Neural crest cell (in vitro differentiated cells): ENCODE results near the gene WASF1. TPM values are rescaled to one million over a fixed set of nuclear protein-coding genes. Genes with fewer than 3 reads are reported as not detected.

Source experiments
- DNase-seq: peaks from one replicate; pipeline ENCODE4 v3.0.0; 2021; ENCODE audit warnings: low read depth, mixed read lengths, low spot score
- H3K27ac Mint-ChIP-seq: one replicate; pipeline ENCODE4 v1.8.0; 2021; ENCODE audit warnings: mild to moderate bottlenecking, mixed read lengths; ENCODE audit not compliant: unreplicated experiment
- H3K27me3 Mint-ChIP-seq: 2 replicates; pipeline ENCODE4 v1.8.0; 2021; ENCODE audit warnings: low read depth, mild to moderate bottlenecking, mixed read lengths
- H3K36me3 Mint-ChIP-seq: 2 replicates; pipeline ENCODE4 v1.8.0; 2021; ENCODE audit warnings: low read depth, mild to moderate bottlenecking, mixed read lengths
- H3K4me1 Mint-ChIP-seq: 2 replicates; pipeline ENCODE4 v1.8.0; 2021; ENCODE audit warnings: mixed read lengths
- H3K4me3 Mint-ChIP-seq: one replicate; pipeline ENCODE4 v1.8.0; 2021; ENCODE audit warnings: mild to moderate bottlenecking, mixed read lengths
- H3K9me3 Mint-ChIP-seq: 2 replicates; pipeline ENCODE4 v1.8.0; 2021; ENCODE audit warnings: mixed read lengths
- total RNA-seq: library from RNA; stranded (reverse); gene quantifications from 2 replicates; pipeline ENCODE4 v1.2.1, GENCODE V29; 2021
- TF ChIP-seq, protein P1 (sequence below): fragments of 200-600 bp; sonication (generic); conservative IDR thresholded peaks from 2 replicates; pipeline ENCODE4 v1.5.0; 2021; ENCODE audit warnings: antibody characterized with exemption, mild to moderate bottlenecking

WASF1 gene
- total RNA-seq, 1 donor from 2014 or later = 48.9 TPM

DNA sequence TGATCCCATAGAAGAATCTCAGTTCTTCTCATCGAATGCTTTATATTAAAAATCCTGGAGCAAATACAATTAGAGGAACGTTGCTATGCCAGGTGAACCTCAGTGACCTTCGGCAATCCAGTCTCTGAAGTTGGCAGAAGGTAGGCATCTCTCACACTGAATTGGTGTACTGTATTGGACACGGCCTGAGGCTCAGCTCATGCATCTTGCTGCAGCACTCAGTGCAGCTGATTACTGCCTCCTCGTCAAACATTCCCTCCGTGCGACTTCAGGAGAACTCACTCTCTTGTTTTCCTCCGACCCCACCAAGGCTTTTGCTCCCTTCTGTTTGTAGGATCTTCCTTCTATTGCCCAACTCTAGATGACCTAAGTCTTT is 110.9 kb downstream of the WASF1 start:
- H3K4me3 Mint-ChIP-seq = no peak overlapping the region
- peaks cover 19% of the 10 kb centered on the region for H3K4me1 Mint-ChIP-seq
- no peaks in the 10 kb centered on the region for H3K9me3 Mint-ChIP-seq
- DNase-seq = no peak
- H3K27ac Mint-ChIP-seq = no peak overlapping the region
- H3K27me3 Mint-ChIP-seq = no peaks in the 10 kb centered on the region
- H3K36me3 Mint-ChIP-seq = no peaks in the 10 kb centered on the region
- TF ChIP-seq, protein P1, sequence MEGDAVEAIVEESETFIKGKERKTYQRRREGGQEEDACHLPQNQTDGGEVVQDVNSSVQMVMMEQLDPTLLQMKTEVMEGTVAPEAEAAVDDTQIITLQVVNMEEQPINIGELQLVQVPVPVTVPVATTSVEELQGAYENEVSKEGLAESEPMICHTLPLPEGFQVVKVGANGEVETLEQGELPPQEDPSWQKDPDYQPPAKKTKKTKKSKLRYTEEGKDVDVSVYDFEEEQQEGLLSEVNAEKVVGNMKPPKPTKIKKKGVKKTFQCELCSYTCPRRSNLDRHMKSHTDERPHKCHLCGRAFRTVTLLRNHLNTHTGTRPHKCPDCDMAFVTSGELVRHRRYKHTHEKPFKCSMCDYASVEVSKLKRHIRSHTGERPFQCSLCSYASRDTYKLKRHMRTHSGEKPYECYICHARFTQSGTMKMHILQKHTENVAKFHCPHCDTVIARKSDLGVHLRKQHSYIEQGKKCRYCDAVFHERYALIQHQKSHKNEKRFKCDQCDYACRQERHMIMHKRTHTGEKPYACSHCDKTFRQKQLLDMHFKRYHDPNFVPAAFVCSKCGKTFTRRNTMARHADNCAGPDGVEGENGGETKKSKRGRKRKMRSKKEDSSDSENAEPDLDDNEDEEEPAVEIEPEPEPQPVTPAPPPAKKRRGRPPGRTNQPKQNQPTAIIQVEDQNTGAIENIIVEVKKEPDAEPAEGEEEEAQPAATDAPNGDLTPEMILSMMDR = no peak

DNA sequence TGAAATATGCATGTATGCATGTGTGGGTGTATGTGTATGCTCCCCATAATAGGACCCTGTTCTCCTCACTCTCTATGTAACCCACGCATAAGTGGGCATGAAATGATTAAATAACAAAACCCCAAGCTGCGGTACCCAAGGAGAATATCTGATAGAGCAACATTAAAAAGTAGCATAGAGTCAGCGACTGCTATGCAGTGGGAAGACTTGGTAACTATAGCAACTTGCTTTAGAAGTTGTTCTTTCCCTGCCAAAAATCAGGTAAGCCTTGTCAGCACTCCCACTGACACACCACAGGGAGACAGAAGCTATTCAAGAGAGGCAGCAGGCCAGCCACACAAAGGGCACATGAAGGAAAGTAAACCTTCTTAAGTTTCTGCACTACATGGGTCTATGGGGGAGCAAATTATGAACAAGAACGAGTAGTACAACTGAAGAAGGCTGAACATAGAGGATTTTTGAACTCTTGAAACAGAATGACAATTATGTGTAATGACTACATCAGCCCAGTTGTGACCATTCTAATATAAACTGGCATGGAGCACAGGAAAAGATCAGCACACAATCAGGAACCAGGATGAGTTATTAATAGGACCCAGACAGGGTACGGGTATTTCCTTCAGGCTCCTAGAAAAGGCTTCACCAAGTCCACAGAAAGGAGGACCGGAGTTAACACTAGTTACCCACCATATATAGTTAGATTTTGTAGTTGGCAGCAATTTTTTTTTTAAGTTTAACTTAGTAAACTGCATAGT is 111.5 kb downstream of the WASF1 start:
- Mint-ChIP-seq H3K4me3 (no peak overlapping the region), H3K4me1 (peaks cover 20% of the 10 kb centered on the region), H3K36me3 (no peaks in the 10 kb centered on the region), H3K27me3 (no peaks in the 10 kb centered on the region), H3K9me3 (no peaks in the 10 kb centered on the region), H3K27ac (no peak overlapping the region)
- no peak for DNase-seq
- TF ChIP-seq, protein P1 = no peak

DNA sequence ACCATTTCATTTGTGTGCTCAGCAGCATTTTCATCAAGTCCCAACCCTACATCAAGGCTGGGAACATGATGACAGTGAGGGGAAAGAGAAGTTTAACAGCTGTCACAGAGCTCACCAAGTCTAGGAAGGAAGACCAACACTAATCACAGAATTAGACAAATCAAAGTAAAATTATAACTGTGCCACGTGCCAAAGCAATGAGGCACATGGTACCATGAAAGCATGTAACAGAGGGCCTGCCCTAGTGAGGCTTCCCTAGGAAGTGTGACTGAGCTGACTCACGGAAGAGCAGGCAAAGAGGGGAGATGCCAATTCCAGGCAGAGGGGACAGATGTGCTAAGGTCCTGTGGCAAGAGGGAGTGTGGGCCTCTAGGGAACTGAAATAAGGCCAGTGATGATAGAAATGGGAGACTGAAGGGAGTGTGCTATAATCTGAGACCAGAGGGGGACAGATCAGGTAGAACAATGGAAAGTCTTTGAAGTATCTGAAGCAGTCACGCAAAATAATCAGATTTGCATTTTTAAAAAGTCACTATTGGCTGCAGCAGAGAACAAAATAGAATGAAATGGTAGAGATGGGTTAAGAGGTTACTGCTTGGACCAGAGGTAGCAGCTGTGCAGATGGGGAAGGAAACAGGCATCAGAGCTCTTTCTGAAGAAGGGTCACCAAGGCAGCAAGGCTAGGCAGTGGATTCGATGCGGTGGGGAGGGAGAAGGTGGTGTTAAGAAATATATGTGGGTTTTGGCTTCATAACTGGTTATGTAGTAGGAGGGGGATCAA is 114.5 kb downstream of the WASF1 start:
- Mint-ChIP-seq H3K9me3 (no peaks in the 10 kb centered on the region), H3K27me3 (peaks cover 8% of the 10 kb centered on the region), H3K27ac (no peak overlapping the region), H3K4me1 (peaks cover 20% of the 10 kb centered on the region), H3K36me3 (no peaks in the 10 kb centered on the region), H3K4me3 (no peak overlapping the region)
- DNase-seq = no peak
- TF ChIP-seq, protein P1 = no peak

DNA sequence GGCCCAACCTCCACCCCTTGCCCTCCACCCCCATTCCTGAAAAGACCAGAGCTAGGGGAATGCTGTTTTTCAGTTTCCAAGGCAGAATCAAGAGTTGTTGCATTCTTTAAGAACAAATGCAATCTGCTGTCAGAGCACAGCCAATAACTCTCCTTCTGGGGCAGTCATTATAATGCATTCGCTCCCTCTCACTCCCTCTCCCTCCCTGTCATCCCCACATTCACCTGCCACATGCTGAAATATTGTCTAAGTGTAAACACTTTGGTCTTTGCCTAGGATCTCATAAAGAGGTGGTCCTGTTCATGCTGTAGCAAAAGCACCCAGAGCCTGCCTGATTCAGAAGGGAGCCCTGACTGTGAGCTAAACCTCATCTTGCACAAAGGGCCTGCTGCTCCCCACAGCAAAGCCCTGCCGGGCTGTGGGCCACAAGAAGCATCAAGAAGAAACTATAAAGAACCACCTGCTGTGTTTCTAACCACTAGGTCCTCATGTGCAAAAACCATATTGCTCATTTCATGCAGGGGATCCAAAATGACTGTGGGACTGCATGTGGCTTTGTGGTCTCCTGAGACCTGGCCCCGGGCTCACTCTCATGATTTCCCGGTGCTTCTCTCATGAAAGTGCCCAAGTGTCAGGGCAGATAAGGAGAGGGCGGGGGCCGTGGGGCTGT is 115.7 kb downstream of the WASF1 start:
- H3K4me3 Mint-ChIP-seq = no peak overlapping the region
- DNase-seq = no peak
- no peak overlapping the region for H3K27ac Mint-ChIP-seq
- no peaks in the 10 kb centered on the region for H3K9me3 Mint-ChIP-seq
- peaks cover 15% of the 10 kb centered on the region for H3K27me3 Mint-ChIP-seq
- no peaks in the 10 kb centered on the region for H3K36me3 Mint-ChIP-seq
- TF ChIP-seq, protein P1 = no peak
- H3K4me1 Mint-ChIP-seq = peaks cover 20% of the 10 kb centered on the region

DNA sequence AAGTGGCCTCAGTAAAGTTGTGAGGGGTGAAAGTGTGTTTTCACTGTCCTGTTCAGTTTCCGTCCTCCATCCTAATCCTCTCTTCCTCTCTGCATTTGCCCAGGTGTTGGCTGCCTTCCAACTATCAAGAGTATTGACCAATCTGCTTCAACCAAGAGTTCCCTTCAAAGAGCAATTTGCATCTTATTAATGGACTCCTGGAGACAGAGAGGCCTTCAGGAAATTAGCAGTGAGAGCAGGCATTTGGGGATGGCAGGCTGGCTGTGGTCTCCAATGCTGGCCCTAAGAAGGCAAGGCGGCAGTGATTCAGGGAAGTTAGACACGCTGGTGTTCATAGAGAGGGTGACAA is 124.1 kb downstream of the WASF1 start:
- Mint-ChIP-seq H3K4me3 (no peak overlapping the region), H3K27ac (no peak overlapping the region), H3K9me3 (no peaks in the 10 kb centered on the region), H3K4me1 (peaks cover 6% of the 10 kb centered on the region), H3K27me3 (peaks cover 26% of the 10 kb centered on the region), H3K36me3 (no peaks in the 10 kb centered on the region)
- no peak for DNase-seq
- TF ChIP-seq, protein P1 = no peak
